Esophagus (tissue), 2 donors: Measurements from ENCODE around the gene AP1B1. TPM values are rescaled to one million over a fixed set of nuclear protein-coding genes. Genes with fewer than 3 reads are reported as not detected.
A peak's percentile ranks its signal among the peaks of the same experiment; 100 is the strongest.
"Not testable (repeated sequence)": the region's sequence is repeated elsewhere in the genome, so short reads cannot be mapped to it uniquely, and the experiment has no call there.

ENCODE experiments used
- H3K27ac ChIP-seq, 2 donors: one replicate each; pipeline ENCODE4 v1.5.1; 2013; ENCODE audit warnings: low read depth in 2 of 2, mild to moderate bottlenecking in 2 of 2, inconsistent platforms in 1 of 2, low read length in 1 of 2, moderate library complexity in 1 of 2
- H3K27me3 ChIP-seq, 2 donors: one replicate each; pipeline ENCODE4 v1.6.1; 2013; ENCODE audit warnings: low read length in 2 of 2, control low read depth in 1 of 2, mild to moderate bottlenecking in 1 of 2; ENCODE audit not compliant: insufficient read depth in 2 of 2, control insufficient read depth in 1 of 2
- H3K36me3 ChIP-seq, 2 donors: one replicate each; pipeline ENCODE4 v1.6.1; 2013; ENCODE audit warnings: low read length in 1 of 2; ENCODE audit not compliant: control insufficient read depth in 2 of 2, insufficient read depth in 2 of 2
- H3K4me1 ChIP-seq, 2 donors: one replicate each; pipeline ENCODE4 v1.6.1; 2013; ENCODE audit warnings: low read length in 1 of 2; ENCODE audit not compliant: control insufficient read depth in 2 of 2, insufficient read depth in 2 of 2
- H3K4me3 ChIP-seq, 2 donors: one replicate each; pipeline ENCODE4 v1.5.1; 2013; ENCODE audit warnings: low read length in 2 of 2, mild to moderate bottlenecking in 2 of 2, low read depth in 1 of 2, moderate library complexity in 1 of 2
- H3K9me3 ChIP-seq, 2 donors: one replicate each; pipeline ENCODE4 v1.6.1; 2013; ENCODE audit warnings: mild to moderate bottlenecking in 2 of 2, low read depth in 1 of 2, low read length in 1 of 2, moderate library complexity in 1 of 2; ENCODE audit not compliant: control insufficient read depth in 2 of 2, insufficient read depth in 1 of 2
- WGBS, 2 donors: extraction: QIAGEN DNeasy Blood & Tissue Kit; methylation state at CpG; one replicate each; pipeline ENCODE4 v1.1.7; 2013; 5-methylcytosine and 5-hydroxymethylcytosine counted together
- polyA plus RNA-seq, 2 donors: library from polyadenylated mRNA; stranded (reverse); fragments of 200-250 nt; gene quantifications; one replicate each; pipeline ENCODE4 v1.2.3, GENCODE V29; 2013
- donor health status: healthy with polysubstance abuse.
- donor health status: Bipolar disorder and iron deficiency.

Gene AP1B1
- polyA plus RNA-seq, 2 donors, result 32.0 to 44.6 TPM

- peaks cover 4 to 9% of the 10 kb centered on the region in 2 donors for H3K4me1 ChIP-seq
- 82 to 87% methylated on average over 7 of the region's 7 CpGs for WGBS, 2 donors
- H3K27ac ChIP-seq, result no peak overlapping the region
- no peaks in the 10 kb centered on the region for H3K9me3 ChIP-seq
- H3K4me3 ChIP-seq, result no peak overlapping the region
- H3K36me3 ChIP-seq, result no peaks in the 10 kb centered on the region
- H3K27me3 ChIP-seq, result no peaks in the 10 kb centered on the region
Measured at GRCh38 chr22:29379258-29379657, 9.1 kb downstream of the AP1B1 start.

GRCh38 chr22:29377979-29378378 lies 10.4 kb downstream of the AP1B1 start:
- no peaks in the 10 kb centered on the region for H3K9me3 ChIP-seq
- 48 to 54% methylated on average over 7 of the region's 7 CpGs for WGBS, 2 donors
- H3K27ac ChIP-seq, result peak overlapping the region; percentile 81 to 91
- no peaks in the 10 kb centered on the region for H3K27me3 ChIP-seq
- peaks cover 4 to 9% of the 10 kb centered on the region in 2 donors for H3K4me1 ChIP-seq
- H3K4me3 ChIP-seq, result no peak overlapping the region
- H3K36me3 ChIP-seq, result peaks cover 0 to under 1% of the 10 kb centered on the region in 2 donors

GRCh38 chr22:29376705-29377104 lies 11.7 kb downstream of the AP1B1 start:
- not testable (repeated sequence) for H3K4me3 ChIP-seq, H3K27me3 ChIP-seq, H3K9me3 ChIP-seq, H3K4me1 ChIP-seq, H3K36me3 ChIP-seq
- 61 to 68% methylated on average over 5 of the region's 5 CpGs for WGBS, 2 donors
- peak overlapping the region; percentile 78 to 91 for H3K27ac ChIP-seq

- Histone ChIP-seq H3K27ac (peak overlapping the region; percentile 78 to 91), H3K27me3 (no peaks in the 10 kb centered on the region), H3K4me1 (peaks cover 4 to 6% of the 10 kb centered on the region in 2 donors), H3K9me3 (no peaks in the 10 kb centered on the region), H3K36me3 (peaks cover 0 to 7% of the 10 kb centered on the region in 2 donors), H3K4me3 (no peak overlapping the region)
- 71 to 76% methylated on average over 4 of the region's 4 CpGs for WGBS, 2 donors
Measured at GRCh38 chr22:29375398-29376076, 12.8 kb downstream of the AP1B1 start.

GRCh38 chr22:29374806-29375205 lies 13.6 kb downstream of the AP1B1 start:
- not testable (repeated sequence) for H3K27ac ChIP-seq, H3K36me3 ChIP-seq, H3K27me3 ChIP-seq, H3K4me1 ChIP-seq, H3K4me3 ChIP-seq, H3K9me3 ChIP-seq
- 99 to 100% methylated on average over 7 of the region's 7 CpGs for WGBS, 2 donors

- Histone ChIP-seq H3K4me1 (peaks cover 0 to 2% of the 10 kb centered on the region in 2 donors), H3K36me3 (peaks cover 0 to 7% of the 10 kb centered on the region in 2 donors), H3K4me3 (no peak overlapping the region), H3K27ac (no peak overlapping the region), H3K27me3 (no peaks in the 10 kb centered on the region), H3K9me3 (no peaks in the 10 kb centered on the region)
- 85 to 95% methylated on average over 6 of the region's 6 CpGs for WGBS, 2 donors
Measured at GRCh38 chr22:29374401-29374800, 14.0 kb downstream of the AP1B1 start.

GRCh38 chr22:29370537-29370936 lies 17.8 kb downstream of the AP1B1 start:
- no peaks in the 10 kb centered on the region for H3K27me3 ChIP-seq
- no peaks in the 10 kb centered on the region for H3K9me3 ChIP-seq
- H3K4me3 ChIP-seq, result no peak overlapping the region
- no peak overlapping the region for H3K27ac ChIP-seq
- peaks cover 0 to 7% of the 10 kb centered on the region in 2 donors for H3K36me3 ChIP-seq
- peaks cover 0 to 3% of the 10 kb centered on the region in 2 donors for H3K4me1 ChIP-seq
- WGBS, 2 donors, result 67 to 74% methylated on average over 7 of the region's 7 CpGs

- Histone ChIP-seq H3K4me3 (no peak overlapping the region), H3K36me3 (peaks cover 0 to 7% of the 10 kb centered on the region in 2 donors), H3K27me3 (no peaks in the 10 kb centered on the region), H3K9me3 (no peaks in the 10 kb centered on the region), H3K4me1 (peaks cover 0 to 3% of the 10 kb centered on the region in 2 donors), H3K27ac (peak overlapping the region in 1 of 2 donors; percentile 67)
- 37 to 44% methylated on average over 9 of the region's 9 CpGs for WGBS, 2 donors
Measured at GRCh38 chr22:29369460-29369859, 18.9 kb downstream of the AP1B1 start.

- Histone ChIP-seq H3K9me3 (no peaks in the 10 kb centered on the region), H3K27me3 (no peaks in the 10 kb centered on the region), H3K36me3 (peaks cover 19 to 35% of the 10 kb centered on the region in 2 donors), H3K4me3 (no peak overlapping the region), H3K27ac (no peak overlapping the region), H3K4me1 (no peaks in the 10 kb centered on the region)
- WGBS, 2 donors, result 35 to 37% methylated on average over 9 of the region's 9 CpGs
Measured at GRCh38 chr22:29359469-29359868, 28.9 kb downstream of the AP1B1 start.
